ENCODE data around the gene KIF1B. TPM values are rescaled to one million over a fixed set of nuclear protein-coding genes. Genes with fewer than 3 reads are reported as not detected.

Gene KIF1B
- total and polyA plus RNA-seq, 12 donors, result 12.9 to 67.2 (median 48.9) TPM

DNA sequence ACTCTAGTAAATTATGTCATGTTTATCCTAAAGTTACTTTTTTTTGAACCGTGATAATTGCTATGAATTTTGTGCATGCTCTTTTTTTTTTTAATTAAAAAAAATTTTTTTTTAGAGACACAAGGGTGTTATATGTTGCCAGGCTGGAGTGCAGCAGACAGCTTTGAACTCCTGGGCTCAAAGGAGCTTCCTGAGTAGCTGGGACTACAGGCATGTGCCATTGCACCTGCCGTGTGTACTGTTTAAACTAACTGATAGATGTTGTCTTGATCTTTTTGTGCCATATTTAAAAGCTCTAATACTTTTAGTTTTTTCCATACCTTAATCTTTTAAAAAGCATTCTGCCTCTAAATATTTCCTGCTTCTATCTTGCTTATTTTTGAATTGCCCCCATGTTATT is 60.7 kb downstream of the KIF1B start:
- Histone ChIP-seq H3K27ac (no peak overlapping the region), H3K27me3 (no peaks in the 10 kb centered on the region), H3K9me3 (replicated peaks in 1 of 3) (no peaks in the 10 kb centered on the region), H3K36me3 (replicated peaks in 1 of 2) (peaks cover 0 to 25% of the 10 kb centered on the region in 2 donors), H3K4me1 (replicated peaks in 1 of 2) (no peaks in the 10 kb centered on the region), H3K4me3 (no peak overlapping the region)
- no peak for DNase-seq
- no peak for TF ChIP-seq CTCF (IDR thresholded peaks at IDR 0.05)
- TF ChIP-seq POLR2A (IDR thresholded peaks at IDR 0.05), result no peak
- intact Hi-C loops (cut with DNase I), result no loop called here
- WGBS, 4 donors, result 84 to 91% (median 88%) methylated on average over 2 of the region's 2 CpGs

DNA sequence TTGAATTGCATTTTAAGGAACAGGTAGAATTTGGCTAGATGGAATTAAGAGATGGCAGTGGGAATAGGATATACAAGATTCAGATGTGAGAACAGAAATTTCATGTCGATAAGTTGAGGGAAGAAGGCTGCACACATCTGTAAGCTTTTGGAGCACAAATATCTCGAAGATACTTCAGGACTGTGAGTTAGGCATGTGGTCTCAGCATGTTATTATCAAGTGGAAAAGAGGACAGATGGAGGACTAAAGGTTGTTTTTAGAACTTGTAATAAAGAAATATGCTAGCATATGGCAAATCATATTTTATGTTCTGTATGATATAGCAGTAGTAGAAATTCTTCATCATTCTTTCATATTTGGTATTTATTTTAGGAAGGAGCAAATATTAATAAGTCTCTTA is 61.5 kb downstream of the KIF1B start:
- DNase-seq, result no peak
- no peak for TF ChIP-seq CTCF (IDR thresholded peaks at IDR 0.05)
- TF ChIP-seq POLR2A (IDR thresholded peaks at IDR 0.05), result no peak
- Histone ChIP-seq H3K9me3 (replicated peaks in 1 of 3) (no peaks in the 10 kb centered on the region), H3K36me3 (replicated peaks in 1 of 2) (peaks cover 0 to 32% of the 10 kb centered on the region in 2 donors), H3K27me3 (no peaks in the 10 kb centered on the region), H3K4me3 (no peak overlapping the region), H3K4me1 (replicated peaks in 1 of 2) (no peaks in the 10 kb centered on the region), H3K27ac (no peak overlapping the region)
- intact Hi-C loops (cut with DNase I), result no loop called here
- 89 to 96% (median 92%) methylated on average over 2 of the region's 2 CpGs for WGBS, 4 donors

DNA sequence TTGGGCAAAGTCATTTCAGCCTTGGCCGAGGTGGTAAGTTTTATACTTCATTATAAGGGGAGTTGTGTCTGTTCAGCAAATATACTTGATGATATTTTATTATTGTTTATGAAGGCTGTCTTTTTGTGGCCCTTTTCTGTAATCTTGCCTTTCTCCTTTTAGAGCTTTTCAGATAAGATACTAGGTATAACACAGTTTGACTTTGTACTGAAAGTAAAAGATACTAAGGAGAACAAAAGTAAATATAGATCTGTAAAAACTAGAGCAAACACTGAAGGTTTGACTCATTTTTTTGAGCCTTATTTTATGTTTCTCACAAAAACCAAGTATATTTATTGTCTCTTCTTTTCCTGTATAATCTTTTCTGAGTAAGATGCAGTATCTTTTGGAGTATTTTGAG is 61.9 kb downstream of the KIF1B start:
- H3K4me1 ChIP-seq (replicated peaks in 1 of 2), result no peaks in the 10 kb centered on the region
- peaks cover 0 to 32% of the 10 kb centered on the region in 2 donors for H3K36me3 ChIP-seq (replicated peaks in 1 of 2)
- WGBS, 4 donors, result 83 to 97% (median 89%) methylated on average over 1 of the region's 1 CpG
- intact Hi-C loops (cut with DNase I), result no loop called here
- no peak overlapping the region for H3K27ac ChIP-seq
- H3K27me3 ChIP-seq, result no peaks in the 10 kb centered on the region
- H3K4me3 ChIP-seq, result no peak overlapping the region
- DNase-seq, result no peak
- no peaks in the 10 kb centered on the region for H3K9me3 ChIP-seq (replicated peaks in 1 of 3)
- TF ChIP-seq CTCF (IDR thresholded peaks at IDR 0.05) (no peak), POLR2A (IDR thresholded peaks at IDR 0.05) (no peak)

GRCh38 chr1:10278880-10279279 is 68.5 kb downstream of the KIF1B start:
- H3K9me3 ChIP-seq (replicated peaks in 1 of 3), result no peaks in the 10 kb centered on the region
- H3K4me3 ChIP-seq, result no peak overlapping the region
- 88 to 93% (median 90%) methylated on average over 5 of the region's 5 CpGs for WGBS, 4 donors
- intact Hi-C loops (cut with DNase I), result no loop called here
- peaks cover 0 to 14% of the 10 kb centered on the region in 2 donors for H3K4me1 ChIP-seq (replicated peaks in 1 of 2)
- H3K36me3 ChIP-seq (replicated peaks in 1 of 2), result peaks cover 0 to 46% of the 10 kb centered on the region in 2 donors
- TF ChIP-seq CTCF (IDR thresholded peaks at IDR 0.05), result no peak
- no peak for TF ChIP-seq POLR2A (IDR thresholded peaks at IDR 0.05)
- no peak for DNase-seq
- no peaks in the 10 kb centered on the region for H3K27me3 ChIP-seq
- H3K27ac ChIP-seq, result no peak overlapping the region
